ENCODE data around the gene NR6A1.
A peak's percentile ranks its signal among the peaks of the same experiment; 100 is the strongest.
"Not testable (repeated sequence)": the region's sequence is repeated elsewhere in the genome, so short reads cannot be mapped to it uniquely, and the experiment has no call there.

NR6A1 gene

DNA sequence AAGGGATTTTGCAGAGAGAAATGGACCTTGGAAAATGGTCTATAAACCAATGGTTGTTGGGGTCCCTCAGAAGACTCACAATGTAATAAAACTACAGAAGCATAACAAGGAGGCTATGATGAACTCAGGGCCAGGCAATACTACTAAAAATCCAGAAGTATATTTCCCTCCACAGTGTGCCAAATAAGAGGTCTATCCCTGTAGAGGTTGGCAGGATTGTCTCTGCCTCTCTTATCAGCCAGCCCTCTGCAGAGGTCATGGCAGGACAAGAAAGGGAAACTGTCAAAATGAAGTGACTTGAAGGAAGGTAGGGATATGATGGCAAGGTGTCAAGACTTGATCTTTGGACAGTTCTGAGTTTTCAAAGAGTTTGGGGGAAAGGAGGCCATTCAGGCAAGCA is 148.2 kb downstream of the NR6A1 start:
- no peak overlapping the region for H3K27ac ChIP-seq (ENCODE audit: low read depth, low read length)
- H3K9me3 ChIP-seq (ENCODE audit: control insufficient read depth, insufficient read depth, low read depth, low read length): no peaks in the 10 kb centered on the region
- no peaks in the 10 kb centered on the region for H3K36me3 ChIP-seq (ENCODE audit: control insufficient read depth, insufficient read depth, low read length)
- peaks cover 18% of the 10 kb centered on the region for H3K4me1 ChIP-seq (ENCODE audit: control insufficient read depth, insufficient read depth, low read length)
- H3K27me3 ChIP-seq (ENCODE audit: control insufficient read depth, insufficient read depth, low read length): no peaks in the 10 kb centered on the region
- H3K4me3 ChIP-seq (ENCODE audit: low read depth, low read length): no peak overlapping the region
- no peak overlapping the region for H3K9ac ChIP-seq (ENCODE audit: low read length)

DNA sequence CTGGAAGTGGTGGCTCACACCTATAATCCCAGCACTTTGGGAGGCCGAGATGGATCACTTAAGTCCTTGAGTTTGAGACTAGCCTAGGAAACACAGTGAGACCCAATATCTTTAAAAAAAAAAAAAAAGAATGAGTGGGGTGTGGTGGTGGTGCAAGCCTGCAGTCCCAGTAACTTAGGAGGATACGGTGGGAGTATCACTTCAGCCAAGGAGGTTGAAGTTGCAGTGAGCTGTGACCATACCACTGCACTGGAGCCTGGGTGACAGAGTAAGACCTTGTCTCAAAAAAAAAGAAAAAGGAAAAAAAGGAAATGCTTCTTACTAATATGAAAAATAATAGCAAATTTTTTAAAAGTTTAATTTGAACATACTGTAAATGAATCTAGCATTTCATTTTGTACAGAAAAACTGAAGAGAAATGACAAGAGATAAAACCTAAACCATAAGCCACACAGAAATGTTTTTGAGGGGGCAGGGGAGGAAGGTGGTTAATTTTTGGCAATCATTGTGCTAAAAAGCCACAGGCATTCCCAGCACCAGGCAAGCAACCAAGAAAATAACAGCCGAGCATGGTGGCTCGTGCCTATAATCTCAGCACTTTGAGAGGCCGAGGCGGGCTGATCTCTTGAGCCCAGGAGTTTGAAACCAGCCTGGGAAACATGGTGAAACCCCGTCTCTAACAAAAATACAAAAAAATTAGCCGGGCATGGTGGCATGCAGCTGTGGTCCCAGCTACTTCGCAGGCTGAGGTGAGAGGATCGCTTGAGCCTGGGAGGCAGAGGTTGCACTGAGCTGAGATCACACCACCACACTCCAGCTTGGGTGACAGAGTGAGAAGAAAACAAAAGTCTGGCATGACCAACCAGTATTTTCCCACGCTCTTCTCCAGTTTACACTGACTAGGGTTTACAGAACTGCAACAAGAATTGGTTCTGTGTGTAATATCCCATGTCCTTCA is 149.5 kb downstream of the NR6A1 start:
- Histone ChIP-seq H3K36me3 (ENCODE audit: control insufficient read depth, insufficient read depth, low read length) (no peaks in the 10 kb centered on the region), H3K4me1 (ENCODE audit: control insufficient read depth, insufficient read depth, low read length) (peaks cover 29% of the 10 kb centered on the region), H3K9me3 (ENCODE audit: control insufficient read depth, insufficient read depth, low read depth, low read length) (no peaks in the 10 kb centered on the region), H3K9ac (ENCODE audit: low read length) (no peak overlapping the region), H3K4me3 (ENCODE audit: low read depth, low read length) (no peak overlapping the region), H3K27ac (ENCODE audit: low read depth, low read length) (no peak overlapping the region), H3K27me3 (ENCODE audit: control insufficient read depth, insufficient read depth, low read length) (no peaks in the 10 kb centered on the region)

DNA sequence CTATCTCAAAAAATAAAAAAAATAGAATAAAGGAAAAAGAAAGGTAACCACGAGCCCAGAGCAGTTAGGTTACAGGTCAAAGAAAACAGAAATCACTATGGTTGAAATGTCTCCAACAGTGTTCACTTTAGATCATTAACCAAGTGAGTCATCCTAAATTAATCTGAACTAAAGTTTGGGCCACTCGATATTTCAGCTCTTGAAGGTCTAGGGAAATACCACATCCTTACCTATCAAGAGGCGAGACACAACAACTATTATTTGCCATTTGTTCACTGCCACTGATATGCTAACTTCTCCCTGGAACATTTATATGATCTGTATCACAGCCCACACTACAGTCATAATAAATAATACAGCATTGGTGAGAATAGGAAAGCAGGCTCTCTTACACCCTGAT is 152.6 kb downstream of the NR6A1 start:
- H3K4me1 ChIP-seq (ENCODE audit: control insufficient read depth, insufficient read depth, low read length): peaks cover 34% of the 10 kb centered on the region
- no peak overlapping the region for H3K27ac ChIP-seq (ENCODE audit: low read depth, low read length)
- H3K27me3 ChIP-seq (ENCODE audit: control insufficient read depth, insufficient read depth, low read length): no peaks in the 10 kb centered on the region
- H3K4me3 ChIP-seq (ENCODE audit: low read depth, low read length): no peak overlapping the region
- H3K36me3 ChIP-seq (ENCODE audit: control insufficient read depth, insufficient read depth, low read length): no peaks in the 10 kb centered on the region
- H3K9ac ChIP-seq (ENCODE audit: low read length): no peak overlapping the region
- H3K9me3 ChIP-seq (ENCODE audit: control insufficient read depth, insufficient read depth, low read depth, low read length): no peaks in the 10 kb centered on the region

DNA sequence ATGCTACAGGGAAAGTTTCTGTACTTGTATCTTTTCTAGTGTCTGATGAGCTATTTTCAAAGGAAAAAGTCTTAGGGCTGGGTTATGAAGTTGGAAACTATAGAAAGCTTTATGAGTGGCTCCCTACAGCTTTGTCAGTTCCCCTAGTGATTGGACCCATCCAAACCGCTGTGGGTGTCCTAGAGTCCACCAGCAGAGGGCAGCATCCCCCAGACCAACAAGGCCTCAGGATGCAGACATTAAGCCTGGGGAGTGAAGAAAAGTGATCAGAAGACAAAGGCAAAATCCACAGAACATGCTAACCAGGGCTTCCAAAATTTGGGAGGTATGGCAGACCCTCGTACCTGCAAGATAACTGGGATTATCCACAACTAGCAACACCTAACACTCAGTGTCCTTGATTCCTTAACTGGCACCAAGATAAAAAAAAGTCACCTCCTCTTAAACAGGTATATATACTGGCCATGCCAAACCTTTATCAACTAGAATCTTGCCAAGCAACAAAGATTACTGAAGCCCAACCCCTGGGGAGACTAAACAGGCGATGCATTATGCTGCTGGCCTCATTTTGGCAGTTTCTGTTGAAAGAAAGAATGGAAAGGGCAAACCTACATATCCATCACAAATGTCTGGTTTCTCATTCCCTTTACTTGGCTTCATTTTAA is 153.5 kb downstream of the NR6A1 start:
- Histone ChIP-seq H3K4me1 (ENCODE audit: control insufficient read depth, insufficient read depth, low read length) (peaks cover 31% of the 10 kb centered on the region), H3K4me3 (ENCODE audit: low read depth, low read length) (no peak overlapping the region), H3K9me3 (ENCODE audit: control insufficient read depth, insufficient read depth, low read depth, low read length) (no peaks in the 10 kb centered on the region), H3K36me3 (ENCODE audit: control insufficient read depth, insufficient read depth, low read length) (no peaks in the 10 kb centered on the region), H3K9ac (ENCODE audit: low read length) (peak overlapping the region; percentile 17), H3K27me3 (ENCODE audit: control insufficient read depth, insufficient read depth, low read length) (no peaks in the 10 kb centered on the region), H3K27ac (ENCODE audit: low read depth, low read length) (no peak overlapping the region)

DNA sequence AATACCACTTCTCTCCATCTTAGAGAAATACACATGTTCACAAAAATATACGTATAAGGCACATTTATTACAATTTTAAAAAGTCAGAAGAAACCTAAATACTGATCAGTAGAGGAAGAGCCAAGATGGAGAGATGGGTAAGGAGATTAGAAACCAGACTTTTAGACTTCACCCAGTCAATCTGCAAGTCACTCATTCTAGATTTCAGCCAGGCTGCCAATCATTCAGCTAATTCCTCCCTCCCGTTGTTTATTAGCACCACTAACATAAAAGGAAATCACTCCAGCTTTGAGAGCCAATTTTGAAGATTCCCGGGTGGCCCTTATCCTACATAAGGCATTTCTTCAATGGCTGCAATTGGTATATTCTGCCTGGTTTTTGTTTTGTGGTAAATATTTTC is 154.2 kb downstream of the NR6A1 start:
- Histone ChIP-seq H3K27ac (ENCODE audit: low read depth, low read length) (no peak overlapping the region), H3K4me3 (ENCODE audit: low read depth, low read length) (no peak overlapping the region)

DNA sequence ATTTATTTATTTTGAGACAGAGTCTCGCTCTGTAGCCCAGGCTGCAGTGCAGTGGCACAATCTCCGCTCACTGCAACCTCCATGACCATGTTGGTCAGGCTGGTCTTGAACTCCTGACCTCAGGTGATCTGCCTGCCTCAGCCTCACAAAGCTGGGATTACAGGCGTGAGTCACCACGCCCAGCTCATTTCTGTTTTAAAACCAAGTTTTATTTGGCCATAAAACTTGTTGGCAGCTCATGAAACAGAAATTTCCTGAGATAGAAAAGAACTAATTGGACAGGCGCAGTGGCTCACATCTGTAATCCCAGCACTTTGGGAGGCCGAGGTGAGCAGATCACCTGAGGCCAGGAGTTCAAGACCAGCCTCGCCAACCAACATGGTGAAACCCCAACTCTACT is 155.3 kb downstream of the NR6A1 start:
- not testable (repeated sequence) for H3K27me3 ChIP-seq (ENCODE audit: control insufficient read depth, insufficient read depth, low read length); H3K4me3 ChIP-seq (ENCODE audit: low read depth, low read length); H3K27ac ChIP-seq (ENCODE audit: low read depth, low read length); H3K9me3 ChIP-seq (ENCODE audit: control insufficient read depth, insufficient read depth, low read depth, low read length); H3K9ac ChIP-seq (ENCODE audit: low read length); H3K36me3 ChIP-seq (ENCODE audit: control insufficient read depth, insufficient read depth, low read length)
- peaks cover 25% of the 10 kb centered on the region for H3K4me1 ChIP-seq (ENCODE audit: control insufficient read depth, insufficient read depth, low read length)

More for the DNA sequence above, 154.2 kb downstream of the NR6A1 start:
- no peaks in the 10 kb centered on the region for H3K27me3 ChIP-seq (ENCODE audit: control insufficient read depth, insufficient read depth, low read length)
- peaks cover 25% of the 10 kb centered on the region for H3K4me1 ChIP-seq (ENCODE audit: control insufficient read depth, insufficient read depth, low read length)
- no peak overlapping the region for H3K9ac ChIP-seq (ENCODE audit: low read length)
- no peaks in the 10 kb centered on the region for H3K9me3 ChIP-seq (ENCODE audit: control insufficient read depth, insufficient read depth, low read depth, low read length)
- no peaks in the 10 kb centered on the region for H3K36me3 ChIP-seq (ENCODE audit: control insufficient read depth, insufficient read depth, low read length)

DNA sequence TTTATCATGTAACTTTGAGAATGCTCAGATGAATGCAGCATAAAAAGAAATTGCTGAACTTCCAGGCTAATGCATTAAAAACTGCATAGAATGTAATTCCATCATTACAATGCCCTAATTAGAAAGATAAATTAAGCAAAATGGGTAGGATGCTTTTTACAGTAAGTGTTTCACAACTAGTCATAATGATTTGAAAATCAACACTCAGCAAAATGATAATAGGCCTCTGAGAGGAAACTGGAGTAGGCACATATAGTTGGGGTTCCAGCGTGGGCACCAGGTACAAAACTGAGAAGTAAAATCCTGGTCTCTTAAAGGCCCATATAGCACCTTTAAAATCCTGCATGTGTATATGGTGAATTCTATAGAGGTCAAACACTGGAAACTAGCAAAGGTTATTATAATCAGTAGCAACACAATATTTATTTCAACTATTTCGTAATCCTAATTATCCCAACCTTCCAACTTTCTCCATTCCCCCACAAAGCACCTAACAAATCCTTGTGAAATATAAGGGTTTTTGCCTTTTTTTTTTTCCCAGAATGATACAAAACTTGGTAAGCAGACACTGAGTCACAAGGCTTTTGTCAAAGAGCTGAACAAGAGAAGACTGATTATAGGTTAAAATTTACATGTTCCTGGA is 155.9 kb downstream of the NR6A1 start:
- Histone ChIP-seq H3K27me3 (ENCODE audit: control insufficient read depth, insufficient read depth, low read length) (no peaks in the 10 kb centered on the region), H3K9me3 (ENCODE audit: control insufficient read depth, insufficient read depth, low read depth, low read length) (no peaks in the 10 kb centered on the region), H3K4me3 (ENCODE audit: low read depth, low read length) (no peak overlapping the region), H3K36me3 (ENCODE audit: control insufficient read depth, insufficient read depth, low read length) (no peaks in the 10 kb centered on the region), H3K27ac (ENCODE audit: low read depth, low read length) (no peak overlapping the region), H3K9ac (ENCODE audit: low read length) (no peak overlapping the region), H3K4me1 (ENCODE audit: control insufficient read depth, insufficient read depth, low read length) (peaks cover 25% of the 10 kb centered on the region)

DNA sequence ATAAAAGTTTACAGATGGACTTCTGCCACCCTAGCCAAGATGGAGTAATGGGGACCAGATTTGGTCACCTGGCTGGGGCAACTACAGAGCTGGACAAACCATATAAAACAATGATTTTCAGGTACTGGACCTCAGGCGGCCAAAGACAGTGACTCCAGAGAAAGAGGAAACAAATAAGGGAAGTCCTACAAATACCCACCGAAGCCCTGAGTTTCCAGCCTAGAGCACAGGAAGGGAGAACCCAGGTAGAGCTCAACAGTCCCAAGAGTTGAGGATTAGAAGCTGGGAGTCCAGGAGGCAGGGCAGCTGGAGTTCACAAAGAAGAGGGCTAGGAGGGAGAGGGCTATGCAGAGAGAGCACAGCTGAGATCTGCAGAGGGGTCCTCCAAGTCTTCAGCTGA is 157.3 kb downstream of the NR6A1 start:
- H3K27ac ChIP-seq (ENCODE audit: low read depth, low read length): no peak overlapping the region
- H3K36me3 ChIP-seq (ENCODE audit: control insufficient read depth, insufficient read depth, low read length): no peaks in the 10 kb centered on the region
- H3K9me3 ChIP-seq (ENCODE audit: control insufficient read depth, insufficient read depth, low read depth, low read length): no peaks in the 10 kb centered on the region
- H3K27me3 ChIP-seq (ENCODE audit: control insufficient read depth, insufficient read depth, low read length): no peaks in the 10 kb centered on the region
- H3K4me1 ChIP-seq (ENCODE audit: control insufficient read depth, insufficient read depth, low read length): peaks cover 24% of the 10 kb centered on the region
- no peak overlapping the region for H3K9ac ChIP-seq (ENCODE audit: low read length)
- no peak overlapping the region for H3K4me3 ChIP-seq (ENCODE audit: low read depth, low read length)

DNA sequence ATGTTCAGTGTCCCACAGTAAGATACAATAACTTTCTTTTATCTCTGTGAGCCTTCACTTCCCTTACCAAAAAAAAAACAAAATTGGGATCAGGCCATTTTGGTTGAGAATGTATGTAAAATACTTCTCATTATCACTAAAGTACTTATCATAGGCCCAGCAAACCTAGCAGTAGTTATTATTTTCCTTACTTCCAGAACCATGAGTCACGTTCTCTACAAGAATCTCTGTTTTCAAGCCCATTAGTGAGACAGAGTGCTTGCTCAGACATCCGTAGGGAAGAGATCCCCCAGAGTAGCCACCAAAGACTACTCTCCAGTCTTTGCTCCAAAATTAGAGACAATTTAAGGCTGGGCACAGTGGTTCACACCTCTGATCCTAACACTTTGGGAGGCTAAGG is 160.0 kb downstream of the NR6A1 start:
- Histone ChIP-seq H3K4me1 (ENCODE audit: control insufficient read depth, insufficient read depth, low read length) (peaks cover 5% of the 10 kb centered on the region; the same call in 1 of the 2 replicates), H3K27ac (ENCODE audit: low read depth, low read length) (no peak overlapping the region), H3K9me3 (ENCODE audit: control insufficient read depth, insufficient read depth, low read depth, low read length) (no peaks in the 10 kb centered on the region), H3K36me3 (ENCODE audit: control insufficient read depth, insufficient read depth, low read length) (no peaks in the 10 kb centered on the region), H3K9ac (ENCODE audit: low read length) (no peak overlapping the region), H3K4me3 (ENCODE audit: low read depth, low read length) (no peak overlapping the region), H3K27me3 (ENCODE audit: control insufficient read depth, insufficient read depth, low read length) (no peaks in the 10 kb centered on the region)

DNA sequence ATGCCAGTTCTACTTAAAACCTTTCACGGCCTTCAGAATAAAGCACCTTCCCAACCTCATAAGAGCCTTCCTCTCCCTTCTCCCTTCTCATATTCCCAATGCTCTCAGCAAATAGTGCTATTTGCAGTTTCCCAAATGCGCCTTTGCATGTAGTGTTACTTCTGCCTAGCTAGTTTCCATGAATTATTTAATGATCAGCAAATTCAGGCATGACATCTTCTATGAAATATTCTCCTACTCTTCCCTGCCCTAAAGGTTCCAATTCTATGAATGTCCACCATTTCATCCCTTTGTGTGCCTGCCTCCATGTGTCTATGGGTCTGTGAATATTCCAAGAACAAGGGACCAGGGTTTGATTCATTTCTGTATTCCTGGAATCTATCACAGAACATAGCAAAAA is 165.1 kb downstream of the NR6A1 start:
- no peaks in the 10 kb centered on the region for H3K36me3 ChIP-seq (ENCODE audit: control insufficient read depth, insufficient read depth, low read length)

DNA sequence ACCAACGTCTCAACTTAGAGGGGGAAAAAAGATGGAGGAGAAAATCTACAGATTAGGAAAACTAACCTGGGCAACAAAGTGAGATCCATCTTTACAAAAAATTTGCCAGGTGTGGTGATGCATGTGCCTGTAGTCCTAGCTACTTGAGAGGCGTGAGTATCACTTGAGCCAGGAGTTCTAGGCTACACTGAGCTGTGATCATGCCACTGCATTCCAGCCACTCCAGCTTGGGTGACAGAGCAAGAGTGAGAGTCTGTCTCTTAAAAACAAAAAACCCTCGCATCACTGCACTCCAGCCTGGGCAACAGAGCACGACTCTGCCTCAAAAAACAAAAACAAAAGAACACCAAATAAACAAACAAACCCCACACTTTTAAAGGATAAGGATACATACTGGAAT is 165.9 kb downstream of the NR6A1 start:
- H3K27me3 ChIP-seq (ENCODE audit: control insufficient read depth, insufficient read depth, low read length): no peaks in the 10 kb centered on the region
- no peak overlapping the region for H3K4me3 ChIP-seq (ENCODE audit: low read depth, low read length)
- no peak overlapping the region for H3K27ac ChIP-seq (ENCODE audit: low read depth, low read length)
- no peaks in the 10 kb centered on the region for H3K36me3 ChIP-seq (ENCODE audit: control insufficient read depth, insufficient read depth, low read length)
- no peaks in the 10 kb centered on the region for H3K4me1 ChIP-seq (ENCODE audit: control insufficient read depth, insufficient read depth, low read length)
- H3K9ac ChIP-seq (ENCODE audit: low read length): no peak overlapping the region
- H3K9me3 ChIP-seq (ENCODE audit: control insufficient read depth, insufficient read depth, low read depth, low read length): no peaks in the 10 kb centered on the region

More for the DNA sequence above, 165.1 kb downstream of the NR6A1 start:
- Histone ChIP-seq H3K9ac (ENCODE audit: low read length) (no peak overlapping the region), H3K9me3 (ENCODE audit: control insufficient read depth, insufficient read depth, low read depth, low read length) (no peaks in the 10 kb centered on the region), H3K27ac (ENCODE audit: low read depth, low read length) (no peak overlapping the region), H3K4me1 (ENCODE audit: control insufficient read depth, insufficient read depth, low read length) (no peaks in the 10 kb centered on the region), H3K4me3 (ENCODE audit: low read depth, low read length) (no peak overlapping the region), H3K27me3 (ENCODE audit: control insufficient read depth, insufficient read depth, low read length) (no peaks in the 10 kb centered on the region)
